PFSK-1 (cell line): ENCODE measurements around the gene ZHX3.

Source experiments
- POLR2AphosphoS5 ChIP-seq: IDR thresholded peaks from 2 replicates; pipeline ENCODE4 v1.6.1; 2012; ENCODE audit warnings: low read depth, mild to moderate bottlenecking, control low read depth, low read length, moderate library complexity
- SIN3A ChIP-seq: IDR thresholded peaks from 2 replicates; pipeline ENCODE4 v1.6.1; 2012; ENCODE audit warnings: mild to moderate bottlenecking, low read length, moderate library complexity, borderline replicate concordance; ENCODE audit not compliant: insufficient read depth

- no peak for TF ChIP-seq SIN3A
- TF ChIP-seq POLR2AphosphoS5: no peak
Observed at GRCh38 chr20:41231136-41231535, 86.4 kb downstream of the ZHX3 start.
